CD4-positive, alpha-beta T cell treated with Interleukin-21 for 1 hour (primary cell): ENCODE results near the gene NQO1.

Source experiments
- DNase-seq: peaks from one replicate; pipeline ENCODE4 v3.0.0-alpha.2; 2020

The NQO1 gene

GRCh38 chr16:69703638-69704037 is 22.7 kb downstream of the NQO1 start:
- no peak for DNase-seq

- DNase-seq, result no peak
Measured at GRCh38 chr16:69701866-69702265, 24.5 kb downstream of the NQO1 start.

GRCh38 chr16:69701452-69701851 is 24.9 kb downstream of the NQO1 start:
- no peak for DNase-seq

- no peak for DNase-seq
Measured at GRCh38 chr16:69699915-69700314, 26.4 kb downstream of the NQO1 start.

GRCh38 chr16:69698404-69698803 is 28.0 kb downstream of the NQO1 start:
- DNase-seq, result no peak

GRCh38 chr16:69693916-69694315 is 32.4 kb downstream of the NQO1 start:
- no peak for DNase-seq

GRCh38 chr16:69691980-69692911 is 34.1 kb downstream of the NQO1 start:
- no peak for DNase-seq

GRCh38 chr16:69688589-69688988 is 37.8 kb downstream of the NQO1 start:
- no peak for DNase-seq

- no peak for DNase-seq
Measured at GRCh38 chr16:69680358-69680757, 46.0 kb downstream of the NQO1 start.

- DNase-seq, result no peak
Measured at GRCh38 chr16:69672998-69673713, 53.2 kb downstream of the NQO1 start.

GRCh38 chr16:69672315-69672997 is 53.9 kb downstream of the NQO1 start:
- no peak for DNase-seq

GRCh38 chr16:69669577-69669976 is 56.8 kb downstream of the NQO1 start:
- no peak for DNase-seq

- DNase-seq, result no peak
Measured at GRCh38 chr16:69663846-69664245, 62.5 kb downstream of the NQO1 start.

- no peak for DNase-seq
Measured at GRCh38 chr16:69662901-69663300, 63.5 kb downstream of the NQO1 start.

- DNase-seq, result no peak
Measured at GRCh38 chr16:69660166-69660565, 66.2 kb downstream of the NQO1 start.
